GM12878 (cell line): ENCODE results near the gene GNAT1. TPM values are rescaled to one million over a fixed set of nuclear protein-coding genes. Genes with fewer than 3 reads are reported as not detected.

ENCODE experiments used
- ATAC-seq: fragments of 200-7000 bp; cut with Tn5 transposase; 3 replicates; pipeline ENCODE4 v1.9.1; 2020; ENCODE audit warnings: mild to moderate bottlenecking, moderate library complexity
- BruUV-seq: library from RNA; stranded (reverse); fragments of 400-500 nt; replicated peaks from 2 replicates; lab custom pipeline; 2021; lab: Mats Ljungman, UMichigan
- CTCF ChIA-PET: fragments of 300-600 bp; sonication (Branson Sonifier 250); formaldehyde crosslinking; extraction: SDS; loops from one replicate; lab custom pipeline; 2021; ENCODE audit warnings: inconsistent platforms; lab: Yijun Ruan, JAX
- POLR2A ChIA-PET: fragments of 350-600 bp; formaldehyde crosslinking; extraction: SDS; loops from one replicate; lab custom pipeline; 2021; ENCODE audit warnings: inconsistent platforms; lab: Charles Lee
- RAD21 ChIA-PET: fragments of 300-600 bp; sonication (Branson Sonifier 250); formaldehyde crosslinking; loops from one replicate; lab custom pipeline; 2023; ENCODE audit warnings: antibody characterized with exemption; ENCODE audit not compliant: unreplicated experiment; lab: Charles Lee
- SMC1A ChIA-PET: fragments of 300-600 bp; sonication (Branson Sonifier 250); formaldehyde crosslinking; loops from one replicate; lab custom pipeline; 2023; ENCODE audit not compliant: unreplicated experiment, uncharacterized antibody; lab: Charles Lee
- DNase-seq: peaks from one replicate; pipeline ENCODE4 v3.0.0-alpha.2; 2011; ENCODE audit warnings: low read depth, low spot score
- FAIRE-seq: peaks from 3 replicates; lab custom pipeline; 2011; peaks lifted over from hg19 to GRCh38; lab: Jason Lieb, UNC
- H2AFZ ChIP-seq: 2 replicates; pipeline ENCODE4 v1.6.0; 2011; ENCODE audit warnings: low read depth, low read length, control low read depth; ENCODE audit not compliant: control insufficient read depth
- H3K27ac ChIP-seq: 2 replicates; pipeline ENCODE4 v1.5.1; 2011; ENCODE audit warnings: control low read depth; ENCODE audit not compliant: control insufficient read depth, insufficient read depth
- H3K27me3 ChIP-seq, 2 experiments: replicated peaks in 1 of 2; 2 replicates each; pipeline versions ENCODE4 v1.6.0 to v1.6.1; 2011; ENCODE audit warnings: low read length in 1 of 2; ENCODE audit not compliant: control insufficient read depth in 2 of 2, insufficient read depth in 2 of 2
- H3K36me3 ChIP-seq, 2 experiments: 2 replicates each; pipeline ENCODE4 v1.5.1; 2011; ENCODE audit warnings: low read length in 1 of 2; ENCODE audit not compliant: control insufficient read depth in 2 of 2, insufficient read depth in 2 of 2
- H3K4me1 ChIP-seq: 2 replicates; pipeline ENCODE4 v1.6.1; 2011; ENCODE audit warnings: mild to moderate bottlenecking, low read length, moderate library complexity, mixed read lengths; ENCODE audit not compliant: control insufficient read depth, insufficient read depth
- H3K4me2 ChIP-seq: 2 replicates; pipeline ENCODE4 v1.6.0; 2011; ENCODE audit warnings: control low read depth; ENCODE audit not compliant: control insufficient read depth, insufficient read depth
- H3K4me3 ChIP-seq: fragments of 200-600 bp; sonication (generic); 2 replicates; pipeline ENCODE4 v1.5.1; 2016
- H3K79me2 ChIP-seq: 2 replicates; pipeline ENCODE4 v1.6.0; 2011; ENCODE audit warnings: low read length; ENCODE audit not compliant: control insufficient read depth, insufficient read depth
- H3K9ac ChIP-seq: 2 replicates; pipeline ENCODE4 v1.8.0; 2011; ENCODE audit warnings: low read length, control low read depth, mixed read lengths; ENCODE audit not compliant: control insufficient read depth, insufficient read depth
- H3K9me3 ChIP-seq: replicated peaks from 3 replicates; pipeline ENCODE4 v1.5.1; 2011; ENCODE audit warnings: mild to moderate bottlenecking, low read length; ENCODE audit not compliant: control insufficient read depth, insufficient read depth
- H4K20me1 ChIP-seq: 2 replicates; pipeline ENCODE4 v1.6.0; 2011; ENCODE audit not compliant: control insufficient read depth, insufficient read depth
- GABPA ChIP-seq: IDR thresholded peaks from 2 replicates; pipeline ENCODE4 v1.6.1; 2014; ENCODE audit warnings: antibody characterized with exemption, low read depth, mild to moderate bottlenecking, inconsistent platforms
- KLF5 ChIP-seq: fragments of 450-650 bp; IDR thresholded peaks from 2 replicates; pipeline ENCODE4 v1.6.1; 2014; ENCODE audit warnings: mild to moderate bottlenecking; ENCODE audit not compliant: partially characterized antibody
- NR2C2 ChIP-seq: IDR thresholded peaks from 2 replicates; pipeline ENCODE4 v1.6.1; 2011; ENCODE audit warnings: borderline replicate concordance, low read depth; ENCODE audit not compliant: control insufficient read depth, insufficient read length
- NR2F1 ChIP-seq: fragments of 450-650 bp; conservative IDR thresholded peaks from 2 replicates; pipeline ENCODE4 v1.6.1; 2017; ENCODE audit warnings: mild to moderate bottlenecking
- PBX3 ChIP-seq: IDR thresholded peaks from 2 replicates; pipeline ENCODE4 v1.6.1; 2011; ENCODE audit warnings: mild to moderate bottlenecking, low read depth, low read length, moderate library complexity; ENCODE audit not compliant: insufficient replicate concordance
- RBBP5 ChIP-seq: fragments of 200-600 bp; sonication (generic); conservative IDR thresholded peaks from 2 replicates; pipeline ENCODE4 v1.6.1; 2016
- SIX5 ChIP-seq: IDR thresholded peaks from 2 replicates; pipeline ENCODE4 v1.6.1; 2011; ENCODE audit warnings: mild to moderate bottlenecking, low read depth, low read length, moderate library complexity; ENCODE audit not compliant: severe bottlenecking
- SMAD5 ChIP-seq: IDR thresholded peaks from 2 replicates; pipeline ENCODE4 v1.6.1; 2016; ENCODE audit warnings: antibody characterized with exemption, low read depth
- WGBS: methylation state at CpG from one replicate; pipeline ENCODE4 v1.1.6; 2016; ENCODE audit warnings: low lambda C conversion rate; ENCODE audit not compliant: insufficient replicate concordance, insufficient coverage; ENCODE audit errors: missing lambda C conversion rate; 5-methylcytosine and 5-hydroxymethylcytosine counted together
- in situ Hi-C: fragments of 300-500 bp; cut with MboI; formaldehyde crosslinking; loops from 9 replicates; pipeline ENCODE4 v1.14.3; 2018; ENCODE audit warnings: mixed read lengths
- intact Hi-C: fragments of 100-400 bp; cut with micrococcal nuclease; formaldehyde crosslinking; loops from one replicate; pipeline ENCODE4 v1.14.2; 2022; ENCODE audit not compliant: unreplicated experiment
- polyA plus RNA-seq, 11 experiments: library from polyadenylated mRNA; depleted of rRNA in 4 of 11; unstranded in 6 of 11; stranded (reverse) in 5 of 11; fragments of >200 nt; fragmentation: Nextera tagmentation in 4 of 11; fragmentation: Illumina TruSeq in 1 of 11; extraction: Ambion mirVana in 4 of 11; extraction: Trizol in 1 of 11; gene quantifications; 1 replicate in 1 of 11; 2 replicates in 10 of 11; pipeline versions ENCODE4 v1.2.1 to v1.2.3, GENCODE V29; 2011 to 2016; ENCODE audit warnings: inconsistent platforms in 2 of 11, missing spikeins in 2 of 11, low read depth in 1 of 11
- total RNA-seq, 4 experiments: library from RNA; depleted of rRNA in 3 of 4; stranded (reverse); fragments of >200 nt in 3 of 4; fragmentation: Illumina TruSeq in 1 of 4; extraction: Trizol in 1 of 4; gene quantifications; 2 replicates each; pipeline versions ENCODE4 v1.2.1 to v1.2.3, GENCODE V29; 2013 to 2021
- TF ChIP-seq, protein P1 (sequence below): IDR thresholded peaks from 2 replicates; pipeline ENCODE4 v1.6.1; 2012; ENCODE audit warnings: low read length, inconsistent platforms

Gene GNAT1
- total and polyA plus RNA-seq, 10 of the 15 experiments (the other 5 are each of a cell fraction or from before 2014, with no cell fraction given) = not detected

- Histone ChIP-seq H3K27ac (peak overlapping the region; percentile 82), H3K9me3 (no peaks in the 10 kb centered on the region), H4K20me1 (peaks cover 12% of the 10 kb centered on the region), H3K4me2 (peak overlapping the region; percentile 90)
- DNase-seq = no peak
- 60% methylated on average over 4 of the region's 4 CpGs for WGBS
- TF ChIP-seq PBX3 = no peak
- TF ChIP-seq NR2F1 = no peak
- no peak for TF ChIP-seq KLF5
- no peak for TF ChIP-seq GABPA
- TF ChIP-seq NR2C2 = no peak
- TF ChIP-seq, protein P1, sequence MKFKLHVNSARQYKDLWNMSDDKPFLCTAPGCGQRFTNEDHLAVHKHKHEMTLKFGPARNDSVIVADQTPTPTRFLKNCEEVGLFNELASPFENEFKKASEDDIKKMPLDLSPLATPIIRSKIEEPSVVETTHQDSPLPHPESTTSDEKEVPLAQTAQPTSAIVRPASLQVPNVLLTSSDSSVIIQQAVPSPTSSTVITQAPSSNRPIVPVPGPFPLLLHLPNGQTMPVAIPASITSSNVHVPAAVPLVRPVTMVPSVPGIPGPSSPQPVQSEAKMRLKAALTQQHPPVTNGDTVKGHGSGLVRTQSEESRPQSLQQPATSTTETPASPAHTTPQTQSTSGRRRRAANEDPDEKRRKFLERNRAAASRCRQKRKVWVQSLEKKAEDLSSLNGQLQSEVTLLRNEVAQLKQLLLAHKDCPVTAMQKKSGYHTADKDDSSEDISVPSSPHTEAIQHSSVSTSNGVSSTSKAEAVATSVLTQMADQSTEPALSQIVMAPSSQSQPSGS = no peak
- TF ChIP-seq RBBP5 = no peak
- TF ChIP-seq SIX5 = no peak
- no peak for TF ChIP-seq SMAD5
- TF ChIP-seq, all 136 proteins: peak for 0
- in situ Hi-C loops = no loop called here
- SMC1A ChIA-PET = interaction anchor here (1.3 to 3.2 kb wide), 2 partner anchors 12 to 15 kb away, joined by 3 to 15 read pairs; no protein-coding TSS in a partner anchor
- POLR2A ChIA-PET = interaction anchor here (0.6 to 1.7 kb wide), 4 partner anchors 12 to 1507 kb away, joined by 3 to 5 read pairs (median 4); no protein-coding TSS in a partner anchor
- H3K27me3 ChIP-seq = no peaks in the 10 kb centered on the region
- intact Hi-C loops = no loop called here
- no peak for FAIRE-seq
- peaks cover 1 to 4% of the 10 kb centered on the region in 2 experiments; a peak in 3 of 4 replicates for H3K36me3 ChIP-seq
- H3K79me2 ChIP-seq = peaks cover 89% of the 10 kb centered on the region
- no TSS peak for BruUV-seq
- ATAC-seq = no peak
- peak overlapping the region; percentile 11; the same call in 1 of the 2 replicates for H3K9ac ChIP-seq
- no peak overlapping the region for H2AFZ ChIP-seq
- peaks cover 43% of the 10 kb centered on the region for H3K4me1 ChIP-seq
- RAD21 ChIA-PET = interaction anchor here (0.6 to 5.1 kb wide), 4 partner anchors 14 to 46 kb away, joined by 3 to 36 read pairs (median 6); no protein-coding TSS in a partner anchor
- peak overlapping the region; percentile 28; the same call in 1 of the 2 replicates for H3K4me3 ChIP-seq
- CTCF ChIA-PET = interaction anchor here (1.1 to 1.2 kb wide), 2 partner anchors 13 to 15 kb away, joined by 3 to 5 read pairs; no protein-coding TSS in a partner anchor
Observed at GRCh38 chr3:50241163-50241562, 49.8 kb downstream of the GNAT1 start.
